ENCODE measurements around the gene ZNF579. TPM values are rescaled to one million over a fixed set of nuclear protein-coding genes. Genes with fewer than 3 reads are reported as not detected.

ZNF579 gene
- total RNA-seq, 1 donor from 2014 or later = 10.9 TPM

GRCh38 chr19:55591555-55591954 is 10.9 kb upstream of the ZNF579 start:
- peaks cover 3% of the 10 kb centered on the region for H3K9me3 Mint-ChIP-seq
- ChIA-PET CTCF (no interaction called here), POLR2A (interaction anchor here (1.0 kb wide), 1 partner anchor 14 kb away, joined by 3 read pairs; the partner anchor contains the start of gene ZNF865)
- TF ChIP-seq, protein P1, sequence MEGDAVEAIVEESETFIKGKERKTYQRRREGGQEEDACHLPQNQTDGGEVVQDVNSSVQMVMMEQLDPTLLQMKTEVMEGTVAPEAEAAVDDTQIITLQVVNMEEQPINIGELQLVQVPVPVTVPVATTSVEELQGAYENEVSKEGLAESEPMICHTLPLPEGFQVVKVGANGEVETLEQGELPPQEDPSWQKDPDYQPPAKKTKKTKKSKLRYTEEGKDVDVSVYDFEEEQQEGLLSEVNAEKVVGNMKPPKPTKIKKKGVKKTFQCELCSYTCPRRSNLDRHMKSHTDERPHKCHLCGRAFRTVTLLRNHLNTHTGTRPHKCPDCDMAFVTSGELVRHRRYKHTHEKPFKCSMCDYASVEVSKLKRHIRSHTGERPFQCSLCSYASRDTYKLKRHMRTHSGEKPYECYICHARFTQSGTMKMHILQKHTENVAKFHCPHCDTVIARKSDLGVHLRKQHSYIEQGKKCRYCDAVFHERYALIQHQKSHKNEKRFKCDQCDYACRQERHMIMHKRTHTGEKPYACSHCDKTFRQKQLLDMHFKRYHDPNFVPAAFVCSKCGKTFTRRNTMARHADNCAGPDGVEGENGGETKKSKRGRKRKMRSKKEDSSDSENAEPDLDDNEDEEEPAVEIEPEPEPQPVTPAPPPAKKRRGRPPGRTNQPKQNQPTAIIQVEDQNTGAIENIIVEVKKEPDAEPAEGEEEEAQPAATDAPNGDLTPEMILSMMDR (IDR thresholded peaks at IDR 0.05) = no peak
- H3K4me1 Mint-ChIP-seq = peaks cover 12% of the 10 kb centered on the region
- no peak overlapping the region for H3K4me3 Mint-ChIP-seq
- intact Hi-C loops (cut with micrococcal nuclease) = no loop called here
- H3K36me3 Mint-ChIP-seq (ENCODE audit: low read depth) = peaks cover 30% of the 10 kb centered on the region
- H3K27ac Mint-ChIP-seq = no peak overlapping the region
- DNase-seq = no peak
- H3K27me3 Mint-ChIP-seq = no peaks in the 10 kb centered on the region
- ATAC-seq (ENCODE audit: low read depth) = no peak

- Mint-ChIP-seq H3K9me3 (peaks cover under 1% of the 10 kb centered on the region), H3K27me3 (no peaks in the 10 kb centered on the region), H3K27ac (no peak overlapping the region), H3K4me3 (no peak overlapping the region), H3K4me1 (peaks cover 21% of the 10 kb centered on the region), H3K36me3 (ENCODE audit: low read depth) (peaks cover 21% of the 10 kb centered on the region)
- TF ChIP-seq, protein P1 (IDR thresholded peaks at IDR 0.05) = no peak
- intact Hi-C loops (cut with micrococcal nuclease) = no loop called here
- ChIA-PET POLR2A (interaction anchor here (1.7 kb wide), 1 partner anchor 9 kb away, joined by 5 read pairs; the partner anchor contains the start of genes FIZ1 and ZNF524), CTCF (no interaction called here)
- DNase-seq (no peak), ATAC-seq (ENCODE audit: low read depth) (no peak)
Measured at GRCh38 chr19:55590617-55591016, 10.0 kb upstream of the ZNF579 start.

DNA sequence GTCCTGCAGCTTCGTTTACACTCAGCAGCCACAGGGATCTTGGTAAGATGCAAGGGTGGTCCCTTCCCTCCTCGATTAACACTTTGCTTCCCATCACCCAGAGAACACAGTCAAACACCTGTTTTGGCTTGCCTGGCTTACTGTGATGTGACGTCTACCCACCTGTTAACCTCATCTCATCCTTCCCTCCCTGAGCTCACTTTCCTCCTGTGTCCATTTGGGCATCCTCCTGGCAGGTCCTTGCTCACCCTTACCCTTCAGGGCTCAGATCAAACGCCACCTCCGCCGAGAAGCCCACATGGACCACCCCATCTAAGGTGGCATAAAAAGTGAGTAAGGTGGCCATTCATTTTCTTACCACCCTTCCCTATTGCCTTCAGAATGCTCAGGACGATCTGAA is 9.5 kb upstream of the ZNF579 start:
- no peak for DNase-seq
- H3K36me3 Mint-ChIP-seq (ENCODE audit: low read depth) = peaks cover 16% of the 10 kb centered on the region
- H3K27ac Mint-ChIP-seq = no peak overlapping the region
- peaks cover 25% of the 10 kb centered on the region for H3K4me1 Mint-ChIP-seq
- H3K9me3 Mint-ChIP-seq = no peaks in the 10 kb centered on the region
- ATAC-seq (ENCODE audit: low read depth) = no peak
- TF ChIP-seq, protein P1 (IDR thresholded peaks at IDR 0.05) = no peak
- ChIA-PET POLR2A (interaction anchor here (1.7 kb wide), 1 partner anchor 9 kb away, joined by 5 read pairs; the partner anchor contains the start of genes FIZ1 and ZNF524), CTCF (no interaction called here)
- H3K27me3 Mint-ChIP-seq = no peaks in the 10 kb centered on the region
- no peak overlapping the region for H3K4me3 Mint-ChIP-seq
- intact Hi-C loops (cut with micrococcal nuclease) = no loop called here

- DNase-seq (no peak), ATAC-seq (ENCODE audit: low read depth) (no peak)
- no peaks in the 10 kb centered on the region for H3K9me3 Mint-ChIP-seq
- peaks cover 8% of the 10 kb centered on the region for H3K36me3 Mint-ChIP-seq (ENCODE audit: low read depth)
- H3K27me3 Mint-ChIP-seq = no peaks in the 10 kb centered on the region
- TF ChIP-seq, protein P1 (IDR thresholded peaks at IDR 0.05) = no peak
- no peak overlapping the region for H3K27ac Mint-ChIP-seq
- intact Hi-C loops (cut with micrococcal nuclease) = no loop called here
- H3K4me3 Mint-ChIP-seq = no peak overlapping the region
- ChIA-PET POLR2A (interaction anchor here (0.6 to 5.7 kb wide), 5 partner anchors 11 to 1707 kb away, joined by 3 to 42 read pairs (median 5); partner anchors contain the start of genes FIZ1, PRKCG and ZNF524), CTCF (no interaction called here)
- H3K4me1 Mint-ChIP-seq = peaks cover 29% of the 10 kb centered on the region
Measured at GRCh38 chr19:55588738-55589137, 8.1 kb upstream of the ZNF579 start.

DNA sequence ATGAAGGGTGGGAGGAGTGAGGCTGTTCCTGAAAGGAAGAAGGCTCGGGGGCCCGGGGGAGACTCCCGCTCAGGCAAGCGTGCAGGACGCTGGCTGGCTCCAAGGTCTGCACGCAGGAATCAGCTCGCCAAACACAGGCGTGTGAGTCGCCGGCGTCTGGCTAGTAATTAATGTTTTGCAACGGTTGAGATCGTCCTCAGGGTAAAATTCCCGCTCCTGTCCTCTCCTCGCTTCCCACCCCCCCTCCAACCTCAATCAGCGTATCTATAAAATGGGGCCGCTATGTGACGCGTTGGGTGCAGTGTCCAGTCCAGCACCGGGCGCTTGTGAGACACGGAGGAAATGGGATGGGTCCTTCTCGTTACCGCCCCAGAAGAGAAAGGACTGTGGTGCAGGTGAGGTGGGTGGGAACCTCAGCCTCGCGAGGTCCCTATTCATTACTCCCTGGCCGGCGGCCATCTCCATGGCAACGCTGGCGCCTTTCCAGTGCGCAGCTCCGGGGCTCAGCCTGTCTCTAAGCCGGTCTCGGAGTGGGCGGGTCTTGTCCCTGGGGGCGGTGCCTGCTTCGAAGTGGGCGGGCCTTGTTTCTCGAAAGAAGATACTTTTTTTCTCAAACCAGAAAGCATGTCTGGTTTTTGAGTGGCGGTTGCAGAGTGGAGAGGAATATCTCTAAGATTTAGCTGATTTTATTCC is 6.5 kb upstream of the ZNF579 start:
- ATAC-seq (ENCODE audit: low read depth) = peak; percentile 96
- CTCF ChIA-PET = interaction anchor here (1.0 to 1.4 kb wide), 2 partner anchors 46 to 83 kb away, joined by 4 to 5 read pairs; no protein-coding TSS in a partner anchor
- peaks cover 29% of the 10 kb centered on the region for H3K4me1 Mint-ChIP-seq
- H3K27me3 Mint-ChIP-seq = no peaks in the 10 kb centered on the region
- H3K9me3 Mint-ChIP-seq = no peaks in the 10 kb centered on the region
- intact Hi-C loops (cut with micrococcal nuclease) = loop anchor here (1.0 to 2.0 kb wide), 4 partner anchors 12 to 70 kb away; partner anchors contain the start of genes FIZ1, ZNF784 and ZNF865
- TF ChIP-seq, protein P1 (IDR thresholded peaks at IDR 0.05) = no peak
- H3K36me3 Mint-ChIP-seq (ENCODE audit: low read depth) = peaks cover 4% of the 10 kb centered on the region
- DNase-seq = peak; percentile 89
- peak overlapping the region; percentile 72 for H3K27ac Mint-ChIP-seq
- POLR2A ChIA-PET = interaction anchor here (0.6 to 5.7 kb wide), 8 partner anchors 12 to 258 kb away, joined by 3 to 42 read pairs (median 4); partner anchors contain the start of genes FIZ1, U2AF2, ZNF524 and ZNF784
- peak overlapping the region; percentile 85 for H3K4me3 Mint-ChIP-seq

Measured in activated B cell treated with CpG ODN at 0.5 μM for 24 hours (primary cell).